MM.1S (cell line): Measurements from ENCODE around the gene GSG1L.

Experiments
- DNase-seq: peaks from one replicate; pipeline ENCODE4 v3.0.0-alpha.2; 2015
- H2AFZ ChIP-seq: fragments of 300-600 bp; sonication (generic); 2 replicates; pipeline ENCODE4 v1.6.0; 2016; ENCODE audit warnings: antibody characterized with exemption, low read length
- H3F3A ChIP-seq: fragments of 300-600 bp; sonication (generic); 2 replicates; pipeline ENCODE4 v1.6.1; 2016; ENCODE audit warnings: mild to moderate bottlenecking, antibody characterized with exemption, low read length, moderate library complexity, mixed read lengths; ENCODE audit not compliant: insufficient read depth
- H3K27ac ChIP-seq: fragments of 300-600 bp; sonication (generic); 2 replicates; pipeline ENCODE4 v1.5.1; 2016; ENCODE audit warnings: mild to moderate bottlenecking, low read length
- H3K27me3 ChIP-seq: fragments of 300-600 bp; sonication (generic); replicated peaks from 2 replicates; pipeline ENCODE4 v1.6.0; 2016; ENCODE audit warnings: low read length; ENCODE audit not compliant: insufficient read depth
- H3K36me3 ChIP-seq: fragments of 300-600 bp; sonication (generic); replicated peaks from 2 replicates; pipeline ENCODE4 v1.6.1; 2016; ENCODE audit warnings: mild to moderate bottlenecking, low read length, mixed read lengths; ENCODE audit not compliant: insufficient read depth
- H3K4me1 ChIP-seq: fragments of 300-600 bp; sonication (generic); 2 replicates; pipeline ENCODE4 v1.6.1; 2016; ENCODE audit warnings: low read length, mixed read lengths
- H3K4me2 ChIP-seq: fragments of 300-600 bp; sonication (generic); 2 replicates; pipeline ENCODE4 v1.6.0; 2016; ENCODE audit warnings: low read depth, low read length
- H3K4me3 ChIP-seq: fragments of 300-600 bp; sonication (generic); 2 replicates; pipeline ENCODE4 v1.5.1; 2016; ENCODE audit warnings: low read length, mixed read lengths
- H3K79me2 ChIP-seq: fragments of 300-600 bp; sonication (generic); 2 replicates; pipeline ENCODE4 v1.6.1; 2016; ENCODE audit warnings: mixed run types, low read length, mixed read lengths
- H3K9ac ChIP-seq: fragments of 300-600 bp; sonication (generic); 2 replicates; pipeline ENCODE4 v1.6.1; 2016; ENCODE audit warnings: low read length, mixed read lengths
- H3K9me2 ChIP-seq: fragments of 300-600 bp; sonication (generic); replicated peaks from 2 replicates; pipeline ENCODE4 v1.6.1; 2016; ENCODE audit warnings: mild to moderate bottlenecking, low read length, mixed read lengths; ENCODE audit not compliant: insufficient read depth
- H3K9me3 ChIP-seq: fragments of 300-600 bp; sonication (generic); replicated peaks from 2 replicates; pipeline ENCODE4 v1.6.1; 2016; ENCODE audit warnings: mild to moderate bottlenecking, low read length, mixed read lengths; ENCODE audit not compliant: insufficient read depth
- H4K20me1 ChIP-seq: fragments of 300-600 bp; sonication (generic); 2 replicates; pipeline ENCODE4 v1.6.1; 2016; ENCODE audit warnings: mild to moderate bottlenecking, low read length, moderate library complexity, mixed read lengths; ENCODE audit not compliant: insufficient read depth
- CTCF ChIP-seq: fragments of 300-600 bp; sonication (generic); IDR thresholded peaks from 2 replicates; pipeline ENCODE4 v1.5.1; 2016; ENCODE audit warnings: antibody characterized with exemption, low read length, mixed read lengths
- EZH2 ChIP-seq: fragments of 300-600 bp; sonication (generic); optimal IDR thresholded peaks from 2 replicates; pipeline ENCODE3; 2017; ENCODE audit warnings: low read depth, mild to moderate bottlenecking, antibody characterized with exemption, low read length, mixed read lengths
- EZH2phosphoT487 ChIP-seq: fragments of 300-600 bp; sonication (generic); IDR thresholded peaks from 2 replicates; pipeline ENCODE4 v1.6.1; 2018; ENCODE audit warnings: antibody characterized with exemption, low read length

GSG1L gene

GRCh38 chr16:27779641-27780164 is 283.8 kb downstream of the GSG1L start:
- Histone ChIP-seq H3K4me2 (no peak overlapping the region), H3K27me3 (no peaks in the 10 kb centered on the region; the same call in 1 of the 2 replicates), H4K20me1 (no peaks in the 10 kb centered on the region), H3K9ac (no peak overlapping the region), H3F3A (no peaks in the 10 kb centered on the region), H3K9me3 (no peaks in the 10 kb centered on the region), H3K9me2 (no peaks in the 10 kb centered on the region), H2AFZ (no peak overlapping the region), H3K4me1 (no peaks in the 10 kb centered on the region), H3K79me2 (no peaks in the 10 kb centered on the region), H3K27ac (no peak overlapping the region), H3K36me3 (no peaks in the 10 kb centered on the region), H3K4me3 (no peak overlapping the region)
- TF ChIP-seq EZH2: no peak
- no peak for DNase-seq

- Histone ChIP-seq H3F3A (no peaks in the 10 kb centered on the region), H3K36me3 (no peaks in the 10 kb centered on the region), H2AFZ (no peak overlapping the region), H3K4me1 (no peaks in the 10 kb centered on the region), H3K9me3 (no peaks in the 10 kb centered on the region), H3K27me3 (no peaks in the 10 kb centered on the region), H3K9me2 (no peaks in the 10 kb centered on the region), H3K9ac (no peak overlapping the region), H3K79me2 (no peaks in the 10 kb centered on the region), H4K20me1 (no peaks in the 10 kb centered on the region), H3K27ac (no peak overlapping the region), H3K4me3 (no peak overlapping the region), H3K4me2 (no peak overlapping the region)
- no peak for DNase-seq
- no peak for TF ChIP-seq EZH2phosphoT487
- TF ChIP-seq CTCF: no peak
- no peak for TF ChIP-seq EZH2
These were observed 284.5 kb downstream of the GSG1L start for GRCh38 chr16:27778926-27779570.

GRCh38 chr16:27778171-27778925 is 285.2 kb downstream of the GSG1L start:
- Histone ChIP-seq H3K36me3 (no peaks in the 10 kb centered on the region), H2AFZ (no peak overlapping the region), H3K9ac (no peak overlapping the region), H3K27me3 (no peaks in the 10 kb centered on the region), H3K4me3 (no peak overlapping the region), H3K4me2 (no peak overlapping the region), H3K4me1 (no peaks in the 10 kb centered on the region), H4K20me1 (no peaks in the 10 kb centered on the region), H3K27ac (no peak overlapping the region), H3K9me2 (no peaks in the 10 kb centered on the region), H3K79me2 (no peaks in the 10 kb centered on the region), H3K9me3 (no peaks in the 10 kb centered on the region), H3F3A (no peaks in the 10 kb centered on the region)
- TF ChIP-seq EZH2phosphoT487 (no peak), EZH2 (no peak), CTCF (no peak)
- DNase-seq: no peak

- no peak overlapping the region for H3K4me3 ChIP-seq
- no peaks in the 10 kb centered on the region for H3K9me3 ChIP-seq
- no peaks in the 10 kb centered on the region for H3K9me2 ChIP-seq
- H3K36me3 ChIP-seq: no peaks in the 10 kb centered on the region
- H3K9ac ChIP-seq: no peak overlapping the region
- no peak for TF ChIP-seq EZH2
- TF ChIP-seq CTCF: no peak
- TF ChIP-seq EZH2phosphoT487: no peak
- DNase-seq: no peak
- no peaks in the 10 kb centered on the region for H4K20me1 ChIP-seq
- no peaks in the 10 kb centered on the region for H3K4me1 ChIP-seq
- no peak overlapping the region for H3K27ac ChIP-seq
- no peaks in the 10 kb centered on the region for H3F3A ChIP-seq
- no peak overlapping the region for H2AFZ ChIP-seq
- no peaks in the 10 kb centered on the region for H3K27me3 ChIP-seq
- H3K79me2 ChIP-seq: no peaks in the 10 kb centered on the region
- no peak overlapping the region for H3K4me2 ChIP-seq
These were observed 286.0 kb downstream of the GSG1L start for GRCh38 chr16:27777527-27777926.
